Prostate gland (tissue), 2 donors: ENCODE measurements around the gene SPOCK1.

Source experiments
- POLR2A ChIP-seq: fragments of 450-650 bp; IDR thresholded peaks from one replicate; pipeline ENCODE4 v1.6.1; 2016; ENCODE audit warnings: antibody characterized with exemption, mild to moderate bottlenecking
- POLR2AphosphoS5 ChIP-seq: sonication (generic); formaldehyde crosslinking; IDR thresholded peaks from one replicate; pipeline ENCODE4 v1.6.1; 2017; ENCODE audit warnings: antibody characterized with exemption
- TF ChIP-seq, protein P1 (sequence below), 4 experiments: fragments of 200-600 bp in 2 of 4; fragments of 450-650 bp in 2 of 4; sonication (generic) in 2 of 4; IDR thresholded peaks; 1 replicate in 3 of 4; 2 replicates in 1 of 4; pipeline ENCODE4 v1.5.1; 2016 to 2019; ENCODE audit warnings: antibody characterized with exemption in 4 of 4, mild to moderate bottlenecking in 2 of 4, moderate library complexity in 2 of 4

- TF ChIP-seq, protein P1, sequence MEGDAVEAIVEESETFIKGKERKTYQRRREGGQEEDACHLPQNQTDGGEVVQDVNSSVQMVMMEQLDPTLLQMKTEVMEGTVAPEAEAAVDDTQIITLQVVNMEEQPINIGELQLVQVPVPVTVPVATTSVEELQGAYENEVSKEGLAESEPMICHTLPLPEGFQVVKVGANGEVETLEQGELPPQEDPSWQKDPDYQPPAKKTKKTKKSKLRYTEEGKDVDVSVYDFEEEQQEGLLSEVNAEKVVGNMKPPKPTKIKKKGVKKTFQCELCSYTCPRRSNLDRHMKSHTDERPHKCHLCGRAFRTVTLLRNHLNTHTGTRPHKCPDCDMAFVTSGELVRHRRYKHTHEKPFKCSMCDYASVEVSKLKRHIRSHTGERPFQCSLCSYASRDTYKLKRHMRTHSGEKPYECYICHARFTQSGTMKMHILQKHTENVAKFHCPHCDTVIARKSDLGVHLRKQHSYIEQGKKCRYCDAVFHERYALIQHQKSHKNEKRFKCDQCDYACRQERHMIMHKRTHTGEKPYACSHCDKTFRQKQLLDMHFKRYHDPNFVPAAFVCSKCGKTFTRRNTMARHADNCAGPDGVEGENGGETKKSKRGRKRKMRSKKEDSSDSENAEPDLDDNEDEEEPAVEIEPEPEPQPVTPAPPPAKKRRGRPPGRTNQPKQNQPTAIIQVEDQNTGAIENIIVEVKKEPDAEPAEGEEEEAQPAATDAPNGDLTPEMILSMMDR (IDR thresholded peaks at IDR 0.05) = no peak
- no peak for TF ChIP-seq POLR2A
- no peak for TF ChIP-seq POLR2AphosphoS5
These were observed 33.2 kb downstream of the SPOCK1 start for GRCh38 chr5:137465930-137466329.
